HG03045 (cell line): ENCODE results near the gene PPARD.
"Not testable (repeated sequence)": the region's sequence is repeated elsewhere in the genome, so short reads cannot be mapped to it uniquely, and the experiment has no call there.

ENCODE experiments used
- ATAC-seq: cut with Tn5 transposase; IDR thresholded peaks from one replicate; pipeline ENCODE4 v1.9.1; 2021; ENCODE audit warnings: mild to moderate bottlenecking, moderate library complexity; ENCODE audit not compliant: unreplicated experiment

Gene PPARD

DNA sequence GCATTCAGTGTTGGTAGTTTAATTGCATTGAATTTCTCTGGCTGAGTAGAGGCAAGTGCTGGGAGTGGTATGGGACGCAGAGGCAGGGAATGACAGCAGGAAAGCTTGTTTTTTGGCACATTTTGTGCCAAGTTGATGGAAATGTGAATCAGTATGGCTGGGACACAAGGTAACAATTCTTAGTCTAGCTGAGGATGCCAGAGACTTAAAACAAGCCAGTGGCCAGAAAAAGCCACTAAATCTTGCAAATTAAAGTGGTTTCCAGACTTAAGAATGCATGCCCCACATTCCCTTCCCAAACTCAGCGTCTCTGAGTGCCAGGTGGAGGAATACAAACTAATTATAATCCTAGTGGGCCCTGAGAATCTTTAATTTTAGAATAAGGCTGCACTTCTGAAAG, 35.9 kb downstream of the PPARD start:
- ATAC-seq = no peak

DNA sequence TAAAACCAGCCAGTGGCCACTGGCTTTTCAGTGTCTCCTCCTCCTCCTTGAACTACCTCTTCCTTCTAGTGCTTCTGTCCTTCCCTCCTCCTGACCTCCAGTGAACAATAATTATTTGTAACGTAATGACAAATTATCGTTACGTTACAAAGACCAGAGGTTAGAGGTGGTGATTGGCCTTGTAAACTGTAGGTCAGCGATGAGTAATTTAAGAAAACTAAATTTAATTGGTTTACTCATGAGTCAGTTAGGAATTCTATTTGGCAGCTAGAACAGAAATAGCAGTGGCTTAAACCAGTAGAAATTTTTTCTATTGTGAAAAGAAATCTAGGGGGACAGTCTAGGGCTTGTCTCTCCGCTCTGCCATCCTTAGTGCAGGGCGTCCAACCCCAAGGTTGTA, 38.8 kb downstream of the PPARD start:
- no peak for ATAC-seq

GRCh38 chr6:35382015-35382414, 39.7 kb downstream of the PPARD start:
- ATAC-seq = no peak

GRCh38 chr6:35385457-35386202, 43.3 kb downstream of the PPARD start:
- ATAC-seq = no peak

GRCh38 chr6:35386989-35387388, 44.6 kb downstream of the PPARD start:
- ATAC-seq = no peak

- no peak for ATAC-seq
Observed at GRCh38 chr6:35388030-35388429, 45.7 kb downstream of the PPARD start.

- ATAC-seq = no peak
Observed at GRCh38 chr6:35388772-35389352, 46.5 kb downstream of the PPARD start.

DNA sequence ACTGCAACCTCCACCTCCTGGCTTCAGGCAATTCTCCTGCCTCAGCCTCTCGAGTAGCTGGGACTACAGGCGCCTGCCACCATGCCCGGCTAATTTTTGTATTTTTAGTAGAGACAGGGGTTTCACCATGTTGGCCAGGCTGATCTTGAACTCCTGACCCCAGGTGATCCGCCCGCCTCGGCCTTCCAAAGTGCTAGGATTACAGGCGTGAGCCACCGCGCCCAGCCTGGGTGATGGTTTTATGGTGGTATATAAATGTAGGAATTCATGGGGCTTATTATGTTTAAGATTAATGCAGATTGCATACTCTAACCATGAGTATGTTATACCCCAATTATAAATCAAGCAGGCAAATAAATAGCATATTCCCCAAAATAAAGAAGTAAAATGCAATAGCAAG, 47.0 kb downstream of the PPARD start:
- not testable (repeated sequence) for ATAC-seq

DNA sequence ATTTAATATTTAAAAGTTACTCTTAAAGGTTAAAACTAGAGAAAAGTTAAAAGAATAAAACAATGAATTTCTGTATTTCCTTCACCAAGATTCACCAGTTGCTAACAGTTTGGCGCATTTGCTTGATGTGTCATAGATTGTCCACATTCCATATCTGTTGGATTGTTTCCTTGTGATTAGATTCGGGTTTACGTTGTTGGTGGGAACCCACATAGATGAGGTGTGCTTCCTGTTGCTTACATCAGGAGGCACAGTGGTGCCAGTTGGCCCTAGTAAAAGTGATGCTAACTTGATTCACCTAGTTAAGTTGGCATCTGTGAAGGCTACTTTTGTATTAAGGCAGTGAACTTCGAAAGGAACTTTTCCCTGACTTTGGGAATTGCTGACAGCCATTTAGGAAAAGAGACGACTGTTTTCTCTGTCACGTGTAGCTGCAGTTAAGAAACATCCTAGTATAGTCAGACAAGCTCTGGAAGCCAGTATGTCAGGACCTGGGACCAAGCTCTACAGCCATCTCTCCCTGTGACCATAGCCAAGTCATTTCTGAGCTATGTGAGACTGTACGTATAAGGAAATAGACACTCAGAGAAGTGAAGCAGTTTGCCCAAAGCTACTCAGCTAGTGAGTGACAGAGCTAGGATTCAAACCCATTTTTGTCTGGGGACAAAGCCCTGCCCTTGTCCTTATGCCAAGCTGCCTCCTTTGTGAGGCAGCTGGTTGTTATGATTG, 49.0 kb downstream of the PPARD start:
- no peak for ATAC-seq

GRCh38 chr6:35392111-35392702, 49.8 kb downstream of the PPARD start:
- ATAC-seq = no peak

- no peak for ATAC-seq
Observed at GRCh38 chr6:35392773-35393672, 50.7 kb downstream of the PPARD start.

DNA sequence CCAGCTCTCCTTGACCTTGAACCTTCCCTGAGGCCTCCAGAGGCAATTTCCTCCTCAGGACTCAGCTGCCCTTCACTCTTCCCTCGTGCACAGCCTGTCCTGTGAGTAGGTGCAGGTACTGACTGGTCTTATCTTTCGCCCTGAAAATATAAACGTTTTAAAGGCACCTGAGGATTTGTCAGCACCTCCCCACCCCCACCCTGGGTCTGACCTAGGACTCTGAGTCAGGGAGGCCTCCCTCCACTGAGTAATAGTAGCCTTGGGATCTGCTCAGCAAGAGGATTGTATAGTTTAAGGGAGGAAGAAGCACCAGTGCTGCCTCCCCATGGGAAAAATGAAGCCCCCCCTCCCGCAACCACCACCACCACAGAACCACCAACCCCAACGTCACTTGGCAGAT, 54.6 kb downstream of the PPARD start:
- ATAC-seq = no peak

DNA sequence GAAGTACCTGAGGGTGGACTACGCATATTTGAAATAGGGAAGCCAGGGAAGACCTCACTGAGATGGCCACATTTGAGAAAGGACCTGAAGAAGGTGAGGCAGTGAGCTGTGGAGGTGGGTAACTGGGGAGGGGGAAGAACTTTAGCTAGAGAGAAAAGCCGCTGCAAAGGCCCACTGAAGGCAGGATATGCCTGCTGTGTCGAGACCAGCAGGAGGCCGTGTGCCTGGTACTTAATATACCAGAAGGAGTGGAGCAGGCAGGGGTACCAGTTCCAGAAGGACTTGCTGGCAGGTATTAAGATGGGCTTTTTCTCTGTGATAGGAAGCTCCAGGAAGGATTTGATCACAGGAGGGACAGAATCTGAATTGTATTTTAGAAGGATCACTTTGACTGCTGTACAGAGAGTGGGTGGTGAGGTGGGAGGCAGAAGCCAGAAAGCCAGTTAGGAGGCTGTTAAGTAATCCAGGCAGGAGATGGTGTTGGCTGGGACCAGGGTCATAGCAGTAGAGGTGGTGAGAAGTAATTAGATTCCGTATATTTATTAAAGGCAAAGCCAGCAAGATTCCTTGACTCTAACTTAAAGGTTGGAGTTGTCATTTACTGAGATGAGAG, 55.6 kb downstream of the PPARD start:
- ATAC-seq = no peak

DNA sequence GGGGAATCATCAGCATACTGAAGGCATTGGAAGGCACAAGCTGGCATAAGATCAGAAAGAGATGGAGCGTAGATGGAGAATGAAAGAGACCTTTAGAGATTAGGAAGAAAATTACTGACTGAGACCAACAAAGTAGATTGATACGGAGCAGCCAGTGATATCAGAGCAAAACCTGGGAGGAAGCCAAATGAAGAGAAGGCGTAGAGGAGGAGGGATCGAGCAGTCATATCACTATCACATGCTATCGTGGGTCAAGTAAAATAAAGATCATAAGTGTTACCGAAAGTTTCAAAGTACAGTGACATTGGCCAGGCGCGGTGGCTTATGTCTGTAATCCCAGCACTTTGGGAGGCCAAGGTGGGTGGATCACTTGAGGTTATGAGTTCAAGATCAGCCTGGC, 56.2 kb downstream of the PPARD start:
- ATAC-seq = no peak

DNA sequence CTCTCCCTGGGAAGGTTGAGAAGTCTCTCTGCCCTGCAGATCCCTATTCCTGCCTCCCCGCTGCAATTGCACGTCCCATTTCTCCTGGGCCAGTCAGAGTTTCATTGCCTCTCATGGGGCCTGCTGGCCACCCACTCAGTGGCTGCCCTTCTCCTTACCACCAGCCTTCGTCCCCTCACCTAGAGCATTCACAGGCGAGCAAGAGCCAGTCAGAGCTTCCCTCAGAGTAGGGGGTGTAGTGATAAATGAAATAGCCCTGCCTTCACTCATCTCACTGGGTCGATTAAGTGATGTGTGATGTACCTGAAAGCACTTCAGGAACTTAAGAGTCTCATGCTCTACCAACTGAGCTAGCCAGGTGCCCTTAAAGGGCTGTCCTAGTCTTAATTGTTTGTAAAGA, 57.8 kb downstream of the PPARD start:
- no peak for ATAC-seq

- ATAC-seq = no peak
Observed at GRCh38 chr6:35400901-35401311, 58.5 kb downstream of the PPARD start.

- no peak for ATAC-seq
Observed at GRCh38 chr6:35401514-35401913, 59.2 kb downstream of the PPARD start.

DNA sequence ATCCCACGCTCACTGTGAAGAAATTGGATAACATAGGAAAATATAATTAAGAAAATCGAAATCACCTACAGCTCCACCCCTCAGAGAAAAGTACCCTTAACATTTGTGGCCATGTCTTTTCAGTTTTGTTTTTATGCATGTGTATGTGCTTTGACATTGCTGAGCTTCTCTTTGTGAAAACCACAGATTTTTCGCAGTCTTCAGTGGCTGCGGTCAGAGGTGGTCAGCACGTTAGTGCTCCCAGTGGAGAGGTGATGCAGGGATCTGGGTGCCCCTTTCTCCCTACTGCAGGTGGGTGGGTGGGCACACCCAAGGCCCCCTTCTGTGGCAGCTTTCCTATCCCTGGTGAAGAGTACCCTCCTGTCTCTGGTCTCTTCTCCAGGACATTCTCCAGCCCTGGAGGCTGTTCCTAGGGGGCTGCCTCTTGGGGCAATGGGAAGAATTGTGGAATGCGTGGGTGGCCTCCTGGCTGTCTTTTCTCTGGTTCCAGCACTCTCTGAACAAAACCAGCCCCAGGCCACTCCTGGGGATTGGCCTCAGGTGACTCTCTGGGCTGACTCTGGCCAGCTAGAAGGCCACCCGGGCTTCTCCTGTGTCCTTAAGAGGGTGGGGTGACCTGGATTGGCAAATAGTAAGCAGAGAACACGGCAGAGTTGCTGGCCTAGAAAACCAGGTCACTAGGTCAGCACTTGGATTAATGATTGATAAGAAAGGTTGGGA, 59.9 kb downstream of the PPARD start:
- ATAC-seq = no peak

DNA sequence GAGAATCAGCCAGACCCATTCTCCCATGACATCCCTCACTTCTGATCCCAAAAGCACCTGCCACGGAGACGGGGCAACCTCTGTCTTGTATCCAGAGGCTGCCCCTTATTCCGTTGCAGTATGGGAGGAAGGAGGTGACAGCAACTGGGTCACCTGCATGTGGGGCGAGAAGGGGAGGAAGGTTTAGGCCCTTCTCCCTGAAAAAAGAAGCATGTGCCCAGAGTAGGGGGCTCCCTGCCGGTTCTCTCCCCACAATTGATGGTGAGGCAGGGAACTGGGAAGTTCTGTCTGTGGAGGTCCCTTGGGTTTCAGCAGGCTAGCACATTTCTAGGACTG, 60.5 kb downstream of the PPARD start:
- ATAC-seq = no peak
